Esophagus squamous epithelium (tissue), 5 donors: ENCODE results near the gene YTHDC1. TPM values are rescaled to one million over a fixed set of nuclear protein-coding genes. Genes with fewer than 3 reads are reported as not detected.

ENCODE experiments used
- DNase-seq: peaks from one replicate; lab custom pipeline; 2025; lab: John Stamatoyannopoulos, UW
- H3K27ac ChIP-seq, 4 donors: fragments of 200-600 bp; sonication (generic); one replicate each; pipeline ENCODE4 v1.5.1; 2016 to 2019; ENCODE audit warnings: mild to moderate bottlenecking in 1 of 4
- H3K27me3 ChIP-seq, 4 donors: fragments of 200-600 bp; sonication (generic); 1 replicate in 3 of 4; 2 replicates in 1 of 4; pipeline versions ENCODE4 v1.5.1 to v1.6.0; 2017 to 2021; ENCODE audit warnings: antibody characterized with exemption in 1 of 4
- H3K36me3 ChIP-seq, 3 donors: fragments of 200-600 bp; sonication (generic); one replicate each; pipeline ENCODE4 v1.5.1; 2016 to 2019
- H3K4me1 ChIP-seq, 3 donors: fragments of 200-600 bp; sonication (generic); one replicate each; pipeline ENCODE4 v1.5.1; 2017 to 2019
- H3K4me3 ChIP-seq, 4 donors: fragments of 200-600 bp; sonication (generic); 1 replicate in 3 of 4; 2 replicates in 1 of 4; pipeline ENCODE4 v1.5.1; 2016 to 2019; ENCODE audit warnings: mild to moderate bottlenecking in 2 of 4, moderate library complexity in 1 of 4
- H3K9me3 ChIP-seq, 3 donors: fragments of 200-600 bp; sonication (generic); one replicate each; pipeline ENCODE4 v1.5.1; 2016 to 2019
- POLR2A ChIP-seq, 4 donors: fragments of 450-650 bp; IDR thresholded peaks; one replicate each; pipeline ENCODE4 v1.6.1; 2017; ENCODE audit warnings: antibody characterized with exemption in 4 of 4, mild to moderate bottlenecking in 4 of 4, moderate library complexity in 3 of 4
- WGBS, 2 donors: methylation state at CpG; one replicate each; pipeline ENCODE4 v1.1.5; 2018; 5-methylcytosine and 5-hydroxymethylcytosine counted together
- intact Hi-C: fragments of 100-400 bp; cut with DNase I; formaldehyde crosslinking; loops from one replicate; pipeline ENCODE4 v1.15.0; 2022
- total RNA-seq, 4 donors: library from RNA; depleted of rRNA; stranded (reverse); fragments of >200 nt; gene quantifications; one replicate each; pipeline ENCODE4 v1.1.0, GENCODE V29; 2016
- TF ChIP-seq, protein P1 (sequence below), 6 experiments: fragments of 450-650 bp in 4 of 6; fragments of 200-600 bp in 2 of 6; sonication (generic) in 2 of 6; IDR thresholded peaks; one replicate each; pipeline ENCODE4 v1.5.1; 2016 to 2019; ENCODE audit warnings: antibody characterized with exemption in 6 of 6, mild to moderate bottlenecking in 4 of 6, moderate library complexity in 4 of 6
- donor health status: DM: yes; HTN: yes; CAD: no.

Gene YTHDC1
- total RNA-seq, 4 donors from 2014 or later, result 36.1 to 79.9 (median 50.7) TPM

DNA sequence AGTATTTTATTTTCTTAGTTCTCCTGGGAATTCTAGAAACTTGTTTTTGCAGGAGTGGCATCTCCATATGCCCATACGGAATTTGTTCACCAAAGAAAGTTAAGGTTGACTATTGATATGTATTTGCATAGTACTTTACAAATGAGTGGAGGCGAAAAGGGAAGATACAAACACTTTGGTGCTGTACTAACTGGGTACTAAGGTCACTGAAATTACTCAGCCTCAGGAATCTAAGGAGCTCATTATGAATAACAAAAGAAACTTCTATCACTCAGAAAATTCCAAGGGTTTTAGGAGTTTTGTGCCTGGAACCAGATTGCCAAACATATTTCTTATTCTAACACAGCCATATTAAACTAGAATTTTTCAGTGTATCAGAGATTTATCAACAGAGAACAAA lies 77.0 kb downstream of the YTHDC1 start:
- no peaks in the 10 kb centered on the region for H3K36me3 ChIP-seq
- H3K9me3 ChIP-seq, result no peaks in the 10 kb centered on the region
- DNase-seq, result no peak
- H3K27me3 ChIP-seq, result peaks cover 0 to 4% (median 0%) of the 10 kb centered on the region in 4 donors
- WGBS, 2 donors, result 55 to 68% methylated on average over 2 of the region's 2 CpGs
- TF ChIP-seq POLR2A (IDR thresholded peaks at IDR 0.05), result no peak
- TF ChIP-seq, protein P1, sequence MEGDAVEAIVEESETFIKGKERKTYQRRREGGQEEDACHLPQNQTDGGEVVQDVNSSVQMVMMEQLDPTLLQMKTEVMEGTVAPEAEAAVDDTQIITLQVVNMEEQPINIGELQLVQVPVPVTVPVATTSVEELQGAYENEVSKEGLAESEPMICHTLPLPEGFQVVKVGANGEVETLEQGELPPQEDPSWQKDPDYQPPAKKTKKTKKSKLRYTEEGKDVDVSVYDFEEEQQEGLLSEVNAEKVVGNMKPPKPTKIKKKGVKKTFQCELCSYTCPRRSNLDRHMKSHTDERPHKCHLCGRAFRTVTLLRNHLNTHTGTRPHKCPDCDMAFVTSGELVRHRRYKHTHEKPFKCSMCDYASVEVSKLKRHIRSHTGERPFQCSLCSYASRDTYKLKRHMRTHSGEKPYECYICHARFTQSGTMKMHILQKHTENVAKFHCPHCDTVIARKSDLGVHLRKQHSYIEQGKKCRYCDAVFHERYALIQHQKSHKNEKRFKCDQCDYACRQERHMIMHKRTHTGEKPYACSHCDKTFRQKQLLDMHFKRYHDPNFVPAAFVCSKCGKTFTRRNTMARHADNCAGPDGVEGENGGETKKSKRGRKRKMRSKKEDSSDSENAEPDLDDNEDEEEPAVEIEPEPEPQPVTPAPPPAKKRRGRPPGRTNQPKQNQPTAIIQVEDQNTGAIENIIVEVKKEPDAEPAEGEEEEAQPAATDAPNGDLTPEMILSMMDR (IDR thresholded peaks at IDR 0.05), result no peak
- H3K27ac ChIP-seq, result no peak overlapping the region
- H3K4me1 ChIP-seq, result peaks cover 0 to 10% (median 0%) of the 10 kb centered on the region in 3 donors
- intact Hi-C loops, result no loop called here
- no peak overlapping the region for H3K4me3 ChIP-seq

DNA sequence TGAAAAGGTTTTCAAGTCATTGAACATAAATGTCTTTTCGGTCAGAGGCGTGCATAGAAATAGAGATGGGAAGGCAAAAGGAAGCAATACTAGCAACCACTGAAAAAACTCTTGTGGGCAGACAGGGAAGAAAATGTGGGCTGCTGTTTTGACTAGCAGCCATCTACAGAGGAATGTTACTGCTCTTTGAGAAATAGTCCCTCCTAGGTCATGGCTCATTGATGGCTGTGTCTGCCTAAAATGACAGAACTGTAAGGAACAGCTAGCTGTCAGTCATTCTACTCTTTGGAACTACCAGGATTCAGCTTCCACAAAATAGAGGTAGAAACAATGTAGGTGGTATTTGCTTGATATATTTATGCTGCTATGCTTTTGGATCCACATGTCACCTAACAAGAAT lies 77.5 kb downstream of the YTHDC1 start:
- 59 to 69% methylated on average over 2 of the region's 2 CpGs for WGBS, 2 donors
- peaks cover 0 to 10% (median 0%) of the 10 kb centered on the region in 3 donors for H3K4me1 ChIP-seq
- H3K4me3 ChIP-seq, result no peak overlapping the region
- H3K27me3 ChIP-seq, result peaks cover 0 to 4% (median 0%) of the 10 kb centered on the region in 4 donors
- no peaks in the 10 kb centered on the region for H3K36me3 ChIP-seq
- H3K9me3 ChIP-seq, result no peaks in the 10 kb centered on the region
- DNase-seq, result no peak
- H3K27ac ChIP-seq, result no peak overlapping the region
- intact Hi-C loops, result no loop called here
- TF ChIP-seq, protein P1 (IDR thresholded peaks at IDR 0.05), result no peak
- TF ChIP-seq POLR2A (IDR thresholded peaks at IDR 0.05), result no peak

DNA sequence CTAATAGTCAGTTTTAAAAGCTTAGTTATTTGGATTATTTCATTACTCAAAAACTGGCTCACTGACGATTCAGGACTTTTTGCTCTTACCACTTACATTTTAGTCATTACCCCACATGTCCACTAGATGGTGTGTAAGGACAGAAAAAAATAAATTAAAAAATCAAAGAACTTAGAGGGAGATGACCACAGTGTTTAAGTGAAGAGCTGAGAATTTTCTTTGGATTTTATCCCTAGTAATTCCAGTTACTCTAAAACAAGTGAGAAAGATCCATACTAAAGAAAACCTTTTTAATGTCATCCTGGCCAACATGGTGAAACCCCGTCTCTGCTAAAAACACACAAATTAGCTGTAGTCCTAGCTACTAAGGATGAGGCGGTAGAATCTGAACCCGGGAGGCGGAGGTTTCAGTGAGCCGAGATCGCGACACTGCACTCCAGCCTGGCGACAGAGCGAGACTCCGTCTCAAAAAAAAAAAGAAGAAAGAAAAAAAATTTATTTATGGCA lies 78.0 kb downstream of the YTHDC1 start:
- Histone ChIP-seq H3K4me1 (peaks cover 0 to 10% (median 0%) of the 10 kb centered on the region in 3 donors), H3K9me3 (no peaks in the 10 kb centered on the region), H3K27me3 (peaks cover 0 to 4% (median 0%) of the 10 kb centered on the region in 4 donors), H3K4me3 (no peak overlapping the region), H3K27ac (no peak overlapping the region), H3K36me3 (no peaks in the 10 kb centered on the region)
- WGBS, 2 donors, result 25 to 41% methylated on average over 11 of the region's 11 CpGs
- intact Hi-C loops, result no loop called here
- TF ChIP-seq, protein P1 (IDR thresholded peaks at IDR 0.05), result peak; percentile 45 to 84 (median 77)
- TF ChIP-seq POLR2A (IDR thresholded peaks at IDR 0.05), result no peak
- DNase-seq, result no peak

DNA sequence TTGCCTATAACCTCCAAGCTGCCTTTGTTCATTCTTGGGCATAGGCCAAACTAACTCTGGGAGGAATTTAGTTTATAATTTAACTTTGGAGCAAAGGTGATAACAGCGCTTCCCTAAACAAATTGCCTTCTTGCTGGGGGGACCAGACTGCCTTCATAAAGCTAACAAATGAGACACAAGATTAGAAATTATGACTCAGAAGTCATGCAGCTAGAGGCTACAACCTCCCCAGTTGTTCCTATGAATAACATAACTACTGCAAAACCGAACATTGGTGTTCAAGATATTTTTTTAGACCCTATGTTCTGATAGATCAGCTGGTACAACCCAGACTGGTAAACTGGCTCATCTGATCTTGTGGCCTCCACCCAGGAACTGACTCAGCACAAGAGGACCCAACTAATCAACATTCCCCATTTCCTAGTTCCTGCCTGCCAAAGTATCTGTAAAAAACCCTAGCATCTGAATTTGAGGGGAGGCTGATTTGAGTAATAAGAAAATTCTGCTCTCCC lies 82.4 kb downstream of the YTHDC1 start:
- H3K4me3 ChIP-seq, result no peak overlapping the region
- no peak for DNase-seq
- no peaks in the 10 kb centered on the region for H3K36me3 ChIP-seq
- peaks cover 0 to 6% (median 0%) of the 10 kb centered on the region in 3 donors for H3K4me1 ChIP-seq
- H3K27me3 ChIP-seq, result no peaks in the 10 kb centered on the region
- TF ChIP-seq, protein P1 (IDR thresholded peaks at IDR 0.05), result no peak
- TF ChIP-seq POLR2A (IDR thresholded peaks at IDR 0.05), result no peak
- no peak overlapping the region for H3K27ac ChIP-seq
- intact Hi-C loops, result no loop called here
- WGBS, 2 donors, result 63 to 80% methylated on average over 2 of the region's 2 CpGs
- no peaks in the 10 kb centered on the region for H3K9me3 ChIP-seq

DNA sequence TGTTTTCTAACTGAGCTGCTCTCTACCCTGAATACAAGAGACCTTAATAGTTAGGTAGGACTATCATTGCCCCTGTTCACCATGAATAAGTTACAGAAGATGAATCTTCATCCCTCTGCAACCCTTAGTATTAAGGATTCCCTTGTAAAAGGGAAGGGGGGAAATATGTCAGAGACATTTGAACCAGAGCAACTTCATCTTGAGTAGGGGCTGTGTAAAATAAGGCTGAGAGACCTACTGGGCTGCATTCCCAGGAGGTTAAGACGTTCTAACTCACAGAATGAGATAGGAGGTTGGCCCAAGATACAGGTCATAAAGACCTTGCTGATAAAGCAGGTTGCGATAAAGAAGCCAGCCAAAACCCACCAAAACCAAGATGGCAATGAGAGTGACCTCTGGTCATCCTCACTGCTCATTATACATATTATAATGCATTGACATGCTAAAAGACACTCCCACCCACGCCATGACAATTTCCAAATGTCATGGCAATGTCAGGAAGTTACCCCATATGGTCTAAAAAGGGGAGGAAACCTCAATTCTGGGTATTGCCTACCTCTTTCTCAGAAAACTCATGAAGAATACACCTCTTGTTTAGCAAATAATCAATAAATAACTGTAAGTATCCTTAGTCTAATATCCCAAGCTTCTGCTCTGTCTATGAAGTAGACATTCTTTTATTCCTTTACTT lies 84.9 kb downstream of the YTHDC1 start:
- Histone ChIP-seq H3K36me3 (no peaks in the 10 kb centered on the region), H3K4me1 (no peaks in the 10 kb centered on the region), H3K4me3 (no peak overlapping the region), H3K27me3 (no peaks in the 10 kb centered on the region), H3K9me3 (no peaks in the 10 kb centered on the region), H3K27ac (no peak overlapping the region)
- no peak for TF ChIP-seq POLR2A (IDR thresholded peaks at IDR 0.05)
- TF ChIP-seq, protein P1 (IDR thresholded peaks at IDR 0.05), result no peak
- DNase-seq, result no peak
- 77 to 92% methylated on average over 3 of the region's 3 CpGs for WGBS, 2 donors
- intact Hi-C loops, result no loop called here
